ENCODE data around the gene LRRN4.

GRCh38 chr20:6099819-6100218 lies 46.0 kb upstream of the LRRN4 start:
- TF ChIP-seq SREBF1 (IDR thresholded peaks at IDR 0.05; ENCODE audit: borderline replicate concordance, low read depth, low read length) (no peak), FOXP4 (CRISPR knock-in tag; IDR thresholded peaks at IDR 0.05; ENCODE audit: borderline replicate concordance) (no peak)
